Transverse colon (tissue), 4 donors: Measurements from ENCODE around the gene PHLDB2.

Experiments
- EP300 ChIP-seq: sonication (generic); formaldehyde crosslinking; IDR thresholded peaks from one replicate; pipeline ENCODE4 v1.6.1; 2017; ENCODE audit warnings: antibody characterized with exemption, low read depth
- POLR2A ChIP-seq: fragments of 450-650 bp; IDR thresholded peaks from one replicate; pipeline ENCODE4 v1.6.1; 2016; ENCODE audit warnings: antibody characterized with exemption, mild to moderate bottlenecking, moderate library complexity
- POLR2AphosphoS5 ChIP-seq, 3 donors: sonication (generic); formaldehyde crosslinking; IDR thresholded peaks; one replicate each; pipeline ENCODE4 v1.6.1; 2016; ENCODE audit warnings: antibody characterized with exemption in 3 of 3
- TF ChIP-seq, protein P1 (sequence below), 5 experiments: fragments of 200-600 bp in 3 of 5; fragments of 450-650 bp in 2 of 5; sonication (generic) in 3 of 5; IDR thresholded peaks; 1 replicate in 2 of 5; 2 replicates in 3 of 5; pipeline ENCODE4 v1.5.1; 2016 to 2017; ENCODE audit warnings: antibody characterized with exemption in 5 of 5, inconsistent platforms in 3 of 5, mild to moderate bottlenecking in 2 of 5, moderate library complexity in 1 of 5

DNA sequence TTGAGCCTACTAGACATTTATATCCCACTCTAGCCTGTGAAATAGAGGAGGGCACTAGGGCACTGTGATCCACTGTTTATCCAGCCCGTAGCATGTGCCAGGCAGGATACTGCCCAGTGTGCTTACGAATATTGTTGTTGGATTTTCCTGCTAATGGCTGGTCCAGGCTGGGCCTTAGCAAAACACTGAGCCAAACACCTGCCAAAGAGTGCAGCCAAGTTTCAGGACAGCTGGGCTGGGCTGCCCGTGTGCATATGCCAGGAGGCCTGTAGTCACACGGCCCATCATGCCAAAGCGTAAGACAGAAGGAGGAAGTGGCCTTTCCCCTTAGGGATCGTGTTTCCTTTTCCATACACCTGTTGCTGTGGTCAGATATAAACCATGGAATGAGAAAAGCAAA is 65.2 kb downstream of the PHLDB2 start:
- TF ChIP-seq, protein P1, sequence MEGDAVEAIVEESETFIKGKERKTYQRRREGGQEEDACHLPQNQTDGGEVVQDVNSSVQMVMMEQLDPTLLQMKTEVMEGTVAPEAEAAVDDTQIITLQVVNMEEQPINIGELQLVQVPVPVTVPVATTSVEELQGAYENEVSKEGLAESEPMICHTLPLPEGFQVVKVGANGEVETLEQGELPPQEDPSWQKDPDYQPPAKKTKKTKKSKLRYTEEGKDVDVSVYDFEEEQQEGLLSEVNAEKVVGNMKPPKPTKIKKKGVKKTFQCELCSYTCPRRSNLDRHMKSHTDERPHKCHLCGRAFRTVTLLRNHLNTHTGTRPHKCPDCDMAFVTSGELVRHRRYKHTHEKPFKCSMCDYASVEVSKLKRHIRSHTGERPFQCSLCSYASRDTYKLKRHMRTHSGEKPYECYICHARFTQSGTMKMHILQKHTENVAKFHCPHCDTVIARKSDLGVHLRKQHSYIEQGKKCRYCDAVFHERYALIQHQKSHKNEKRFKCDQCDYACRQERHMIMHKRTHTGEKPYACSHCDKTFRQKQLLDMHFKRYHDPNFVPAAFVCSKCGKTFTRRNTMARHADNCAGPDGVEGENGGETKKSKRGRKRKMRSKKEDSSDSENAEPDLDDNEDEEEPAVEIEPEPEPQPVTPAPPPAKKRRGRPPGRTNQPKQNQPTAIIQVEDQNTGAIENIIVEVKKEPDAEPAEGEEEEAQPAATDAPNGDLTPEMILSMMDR (IDR thresholded peaks at IDR 0.05) = no peak
- peak; percentile 63 to 80 (median 71) for TF ChIP-seq POLR2AphosphoS5 (IDR thresholded peaks at IDR 0.05)
- TF ChIP-seq POLR2A = no peak
- TF ChIP-seq EP300 = no peak
